ENCODE results near the gene PRELP.
"Not testable (repeated sequence)": the region's sequence is repeated elsewhere in the genome, so short reads cannot be mapped to it uniquely, and the experiment has no call there.

The PRELP gene

GRCh38 chr1:203475012-203475981 is at the start of gene PRELP:
Gene PRELP (plus strand): TSS chr1:203475806. CDS start chr1:203483185, 7,379 bp downstream.
- no peak for ATAC-seq

- no peak for ATAC-seq
These were observed 49.2 kb upstream of the PRELP start for GRCh38 chr1:203426366-203426765.

DNA sequence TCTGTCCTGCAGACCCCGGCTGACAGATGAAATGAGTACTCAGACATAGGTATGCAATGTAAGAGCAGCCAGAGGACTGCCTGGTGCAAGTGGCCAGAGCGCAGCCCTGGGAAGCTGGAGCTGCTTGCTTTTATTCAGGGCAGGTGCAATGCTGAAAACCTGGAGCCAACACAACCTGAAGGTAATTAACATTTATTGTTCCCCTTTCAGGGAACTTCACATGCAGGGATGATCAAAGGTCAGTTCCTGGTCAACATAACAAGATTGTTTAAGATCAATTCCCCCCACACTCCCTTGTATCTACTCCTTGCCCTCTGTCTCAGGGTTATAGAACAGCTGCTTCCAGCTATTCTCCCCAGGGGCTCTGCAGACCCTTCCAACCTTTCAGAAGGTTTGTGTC is 48.7 kb upstream of the PRELP start:
- ATAC-seq: no peak

DNA sequence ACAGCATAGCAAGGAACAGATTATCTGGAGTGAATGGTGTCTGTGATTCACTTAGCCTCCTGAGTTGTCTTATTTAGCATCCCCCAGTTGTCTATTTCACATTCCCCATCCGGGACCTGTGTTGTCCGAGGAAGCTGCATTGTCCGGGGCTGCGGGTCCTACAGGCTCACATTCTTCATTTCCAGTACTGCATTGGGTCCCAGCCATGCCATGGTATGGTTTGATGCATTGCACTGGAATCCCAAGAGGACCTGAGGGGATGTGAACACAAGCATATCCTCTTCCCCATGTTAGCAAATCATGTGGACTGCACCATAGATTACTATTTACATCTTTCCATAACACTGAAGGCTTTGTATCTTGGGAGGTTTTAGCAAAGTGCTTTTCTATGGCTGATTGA is 48.2 kb upstream of the PRELP start:
- ATAC-seq: no peak

- ATAC-seq: no peak
These were observed 46.5 kb upstream of the PRELP start for GRCh38 chr1:203428981-203429599.

- no peak for ATAC-seq
These were observed 40.0 kb upstream of the PRELP start for GRCh38 chr1:203435615-203436014.

DNA sequence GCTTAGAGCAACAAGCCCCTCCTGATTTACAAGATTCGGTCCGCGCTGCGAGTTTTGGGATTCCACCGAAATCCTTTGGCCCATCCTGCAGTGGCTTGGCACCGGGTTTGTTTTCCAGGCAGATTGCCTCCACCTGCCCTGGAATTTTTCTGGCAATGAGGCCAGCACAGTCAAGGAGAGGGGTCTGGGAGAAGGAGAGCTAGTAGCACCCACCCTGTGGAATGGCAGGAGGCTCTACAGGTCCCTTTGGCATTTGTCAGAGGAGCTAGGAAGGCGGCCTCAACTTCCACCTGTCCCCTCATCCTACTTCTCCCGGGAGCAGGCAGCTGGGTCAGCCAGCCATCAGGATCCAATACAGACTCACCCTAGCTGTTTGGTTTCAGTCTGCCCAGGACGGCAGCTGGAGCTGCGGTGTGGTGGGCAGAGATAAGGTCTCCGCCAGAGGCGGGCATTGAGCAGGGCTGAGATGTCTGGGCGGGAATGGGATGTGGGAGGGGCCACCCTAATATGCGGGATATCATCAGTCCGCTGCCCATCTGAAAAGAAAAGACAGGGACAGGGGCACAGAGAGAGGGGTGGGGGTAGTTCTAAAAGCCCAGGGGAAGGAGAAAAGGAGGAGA is 37.8 kb upstream of the PRELP start:
- no peak for ATAC-seq

DNA sequence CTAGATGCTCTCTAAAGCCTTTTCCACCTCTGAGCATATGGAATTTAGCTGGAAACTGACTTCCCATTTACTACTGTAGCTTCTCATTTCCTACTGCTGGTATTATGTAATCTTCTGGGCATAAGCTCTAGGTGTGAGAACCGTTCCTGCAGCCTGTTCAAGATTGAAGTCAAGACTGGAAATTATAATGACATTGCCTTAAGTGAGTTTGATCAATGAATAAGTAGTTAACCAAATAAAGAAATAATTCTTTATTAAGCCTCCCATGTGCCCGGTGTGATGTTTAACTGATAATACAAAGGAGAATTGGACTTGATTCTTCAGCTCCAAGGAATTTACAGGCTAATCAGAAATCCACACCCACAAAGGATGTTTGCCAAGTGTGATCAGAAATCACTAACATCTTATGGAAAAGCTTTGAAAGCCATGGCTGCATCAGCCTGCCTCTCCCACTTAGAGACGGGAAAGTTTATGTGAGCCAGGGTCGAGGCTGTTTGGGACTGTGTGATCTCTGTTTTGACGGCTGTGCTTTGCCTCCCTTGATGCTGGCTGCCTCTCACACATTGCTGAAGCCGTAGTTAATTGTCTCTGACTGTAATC is 36.4 kb upstream of the PRELP start:
- no peak for ATAC-seq

DNA sequence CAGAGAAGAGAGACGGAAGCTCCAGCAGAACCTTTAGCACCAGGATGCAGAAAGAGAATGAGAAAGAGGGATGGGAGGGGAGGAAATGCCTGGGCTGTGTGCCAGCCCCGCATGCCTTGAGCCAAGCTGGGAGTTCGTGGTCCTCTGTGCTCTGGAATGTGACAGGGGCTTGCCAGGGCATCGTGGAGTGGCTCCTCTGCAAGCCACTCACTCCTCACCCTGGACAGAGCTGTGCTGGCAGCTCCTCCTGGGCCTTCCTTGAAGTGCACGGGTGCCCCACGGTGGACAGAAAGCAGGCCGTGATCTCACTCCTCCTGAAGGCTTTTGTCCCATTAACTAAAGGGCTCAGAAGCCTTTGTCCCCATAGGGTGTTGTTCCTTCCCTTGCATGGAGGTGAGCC is 34.8 kb upstream of the PRELP start:
- ATAC-seq: no peak

DNA sequence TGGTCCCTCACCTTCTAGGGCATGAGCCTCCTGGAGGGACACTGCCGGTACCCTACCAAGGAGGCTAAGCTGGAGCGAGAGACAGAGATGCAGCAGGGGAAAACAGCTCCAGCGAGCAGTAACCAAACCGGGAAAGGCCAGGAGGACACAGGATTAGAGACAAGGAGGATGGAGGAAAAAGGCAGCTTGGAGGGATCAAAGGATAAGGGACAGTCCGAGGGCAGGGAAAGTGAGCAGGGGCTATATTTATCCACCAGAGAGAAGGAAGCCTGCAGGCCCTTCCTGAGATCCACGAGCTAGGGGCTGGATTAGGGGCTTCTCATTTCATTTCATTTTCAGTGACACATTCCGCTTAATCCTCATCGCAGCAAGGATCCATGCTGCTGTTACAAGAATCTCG is 33.8 kb upstream of the PRELP start:
- no peak for ATAC-seq

- ATAC-seq: no peak
These were observed 32.8 kb upstream of the PRELP start for GRCh38 chr1:203442821-203443220.

DNA sequence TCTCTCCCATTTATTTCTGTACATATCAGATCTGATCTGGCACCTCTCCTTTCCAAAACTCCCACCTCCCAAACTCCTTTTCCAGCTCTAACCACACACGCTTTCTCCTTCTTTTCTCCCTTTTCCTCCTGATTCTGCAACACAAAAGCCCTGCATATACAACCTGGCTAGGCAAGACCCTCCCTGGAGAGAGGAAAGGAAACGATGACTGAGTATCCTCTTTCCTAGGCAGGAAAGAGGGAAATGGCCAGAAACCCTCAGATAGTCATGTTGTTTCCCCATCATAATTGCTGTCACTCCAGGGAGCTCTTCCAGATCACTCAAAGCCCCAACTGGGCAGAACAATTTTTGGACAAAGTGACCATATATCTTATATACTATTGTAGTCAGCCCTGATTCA is 32.3 kb upstream of the PRELP start:
- ATAC-seq: no peak

DNA sequence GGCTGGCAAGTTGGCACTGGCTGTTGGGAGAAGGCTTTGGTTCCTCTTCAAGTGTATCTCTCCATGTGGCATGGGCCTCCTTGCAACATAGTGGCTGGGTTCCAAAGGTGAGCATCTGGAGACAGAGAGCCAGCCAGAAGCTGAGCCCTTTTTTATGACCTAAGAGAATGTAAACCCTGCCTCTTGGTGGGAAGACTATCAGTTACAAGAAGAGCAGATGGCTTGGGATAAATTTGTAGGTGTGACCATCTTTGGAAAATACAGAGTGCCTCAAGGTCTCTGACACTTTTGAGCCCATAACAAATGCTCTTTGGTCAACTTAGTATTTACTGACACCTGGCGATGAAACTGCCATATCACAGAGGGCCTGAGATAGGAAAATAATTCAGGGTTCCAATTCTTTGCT is 31.4 kb upstream of the PRELP start:
- no peak for ATAC-seq

GRCh38 chr1:203447151-203447550 is 28.5 kb upstream of the PRELP start:
- ATAC-seq: no peak

- not testable (repeated sequence) for ATAC-seq
These were observed 28.0 kb upstream of the PRELP start for GRCh38 chr1:203447598-203447997.

DNA sequence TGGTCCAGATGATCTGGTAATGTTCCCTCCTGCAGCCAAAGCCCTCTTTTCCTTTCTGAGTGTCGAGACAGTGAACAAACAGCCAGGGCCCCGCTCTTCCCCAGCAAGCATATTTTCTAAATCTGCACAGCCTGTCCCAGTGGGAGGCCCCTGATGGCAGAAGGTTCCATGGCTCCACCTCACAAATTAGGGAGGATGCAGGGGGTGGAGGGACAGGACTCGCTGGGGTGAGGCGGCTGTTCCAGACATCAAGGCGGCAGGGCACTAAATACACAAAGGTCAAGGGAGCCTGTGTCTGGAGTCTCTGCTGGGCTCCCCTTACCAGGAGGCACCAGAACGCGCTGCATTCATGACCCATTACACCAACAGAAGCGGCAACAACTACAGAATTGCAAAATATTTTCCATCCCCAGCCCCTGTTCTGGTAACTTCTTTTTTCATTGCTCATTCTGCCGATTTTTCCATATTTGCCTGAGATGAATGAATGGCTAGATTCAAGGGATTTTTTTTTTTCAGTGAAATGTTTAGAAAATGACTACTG is 27.0 kb upstream of the PRELP start:
- ATAC-seq: no peak

DNA sequence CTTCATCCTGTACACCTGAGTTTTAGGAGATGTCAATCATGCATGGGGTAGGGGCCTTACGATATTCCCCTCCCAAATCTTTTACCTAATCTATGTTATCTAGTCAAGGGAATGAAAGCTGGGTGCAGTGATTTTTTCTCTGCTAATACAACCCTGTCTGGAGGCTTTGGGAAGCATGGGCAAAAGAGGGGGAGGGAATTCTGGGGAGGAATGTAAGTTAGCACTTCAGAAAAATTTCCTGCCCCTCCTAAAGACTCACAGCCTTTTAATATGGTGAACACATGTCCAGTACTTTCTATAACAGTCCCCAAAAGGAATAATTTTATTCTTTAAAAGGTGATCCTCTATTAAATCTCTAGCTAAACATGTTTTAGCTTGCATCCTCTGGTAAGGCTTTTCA is 25.6 kb upstream of the PRELP start:
- no peak for ATAC-seq

- ATAC-seq: no peak
These were observed 25.0 kb upstream of the PRELP start for GRCh38 chr1:203450479-203451149.

GRCh38 chr1:203451836-203452784 is 23.5 kb upstream of the PRELP start:
- ATAC-seq: no peak

- ATAC-seq: no peak
These were observed 22.6 kb upstream of the PRELP start for GRCh38 chr1:203453016-203453415.

- ATAC-seq: no peak
These were observed 22.0 kb upstream of the PRELP start for GRCh38 chr1:203453616-203454015.
